Trophoblast cell (in vitro differentiated cells and primary cell): ENCODE results near the gene LDHAL6A.

Source experiments
- DNase-seq, 2 donors: peaks; one replicate each; pipeline ENCODE4 v3.0.0-alpha.2; 2016
- H2AFZ ChIP-seq: 2 replicates; pipeline ENCODE4 v1.6.1; 2013; ENCODE audit warnings: low read length, moderate library complexity, mild to moderate bottlenecking; ENCODE audit not compliant: insufficient read depth, poor library complexity
- H2AK5ac ChIP-seq: 2 replicates; pipeline ENCODE4 v1.6.1; 2013; ENCODE audit warnings: mild to moderate bottlenecking, low read length
- H2BK120ac ChIP-seq: 2 replicates; pipeline ENCODE4 v1.6.1; 2013; ENCODE audit warnings: low read length, mild to moderate bottlenecking, moderate library complexity; ENCODE audit not compliant: insufficient read depth, poor library complexity
- H2BK12ac ChIP-seq: 2 replicates; pipeline ENCODE4 v1.6.1; 2013; ENCODE audit warnings: mild to moderate bottlenecking, low read length, moderate library complexity
- H2BK5ac ChIP-seq: 2 replicates; pipeline ENCODE4 v1.6.1; 2013; ENCODE audit warnings: low read length, low read depth, moderate library complexity, mild to moderate bottlenecking; ENCODE audit not compliant: poor library complexity
- H3K14ac ChIP-seq: 2 replicates; pipeline ENCODE4 v1.6.1; 2013; ENCODE audit warnings: mild to moderate bottlenecking, low read length
- H3K18ac ChIP-seq: 2 replicates; pipeline ENCODE4 v1.6.1; 2013; ENCODE audit warnings: mild to moderate bottlenecking, low read length
- H3K23ac ChIP-seq: 2 replicates; pipeline ENCODE4 v1.6.1; 2013; ENCODE audit warnings: low read length
- H3K27ac ChIP-seq: 2 replicates; pipeline ENCODE4 v1.5.1; 2013; ENCODE audit warnings: low read depth, mild to moderate bottlenecking, inconsistent platforms, low read length, moderate library complexity
- H3K27me3 ChIP-seq: 2 replicates; pipeline ENCODE4 v1.6.1; 2013; ENCODE audit warnings: inconsistent platforms, mild to moderate bottlenecking, low read length, moderate library complexity; ENCODE audit not compliant: insufficient read depth
- H3K36me3 ChIP-seq, 2 experiments: 1 replicate in 1 of 2; 2 replicates in 1 of 2; pipeline ENCODE4 v1.6.1; 2013; ENCODE audit warnings: low read length in 2 of 2, mild to moderate bottlenecking in 2 of 2, moderate library complexity in 1 of 2; ENCODE audit not compliant: insufficient read depth in 2 of 2, control insufficient read depth in 1 of 2
- H3K4ac ChIP-seq: 2 replicates; pipeline ENCODE4 v1.6.1; 2013; ENCODE audit warnings: low read depth, mild to moderate bottlenecking, low read length, moderate library complexity
- H3K4me1 ChIP-seq, 2 experiments: 1 replicate in 1 of 2; 2 replicates in 1 of 2; pipeline ENCODE4 v1.6.1; 2013; ENCODE audit warnings: low read length in 2 of 2, mild to moderate bottlenecking in 2 of 2, moderate library complexity in 1 of 2; ENCODE audit not compliant: insufficient read depth in 2 of 2, control insufficient read depth in 1 of 2
- H3K4me2 ChIP-seq: 2 replicates; pipeline ENCODE4 v1.6.1; 2013; ENCODE audit warnings: inconsistent platforms, mild to moderate bottlenecking, low read length, moderate library complexity
- H3K4me3 ChIP-seq: 2 replicates; pipeline ENCODE4 v1.5.1; 2013; ENCODE audit warnings: mild to moderate bottlenecking, low read depth, low read length, inconsistent platforms
- H3K79me1 ChIP-seq: one replicate; pipeline ENCODE4 v1.6.1; 2013; ENCODE audit warnings: low read length
- H3K79me2 ChIP-seq: 2 replicates; pipeline ENCODE4 v1.6.1; 2013; ENCODE audit warnings: low read length, mild to moderate bottlenecking; ENCODE audit not compliant: control insufficient read depth, insufficient read depth, poor library complexity
- H3K9ac ChIP-seq: 2 replicates; pipeline ENCODE4 v1.6.1; 2013; ENCODE audit warnings: mild to moderate bottlenecking, low read length
- H3K9me3 ChIP-seq: 2 replicates; pipeline ENCODE4 v1.6.1; 2013; ENCODE audit warnings: low read depth, mild to moderate bottlenecking, control low read depth, inconsistent platforms, low read length; ENCODE audit not compliant: insufficient read depth
- H4K12ac ChIP-seq: 2 replicates; pipeline ENCODE4 v1.6.1; 2013; ENCODE audit warnings: low read depth, mild to moderate bottlenecking, low read length, moderate library complexity
- H4K8ac ChIP-seq: 2 replicates; pipeline ENCODE4 v1.6.1; 2013; ENCODE audit warnings: low read depth, mild to moderate bottlenecking, low read length, moderate library complexity
- H4K91ac ChIP-seq: one replicate; pipeline ENCODE4 v1.6.1; 2013; ENCODE audit warnings: low read depth, mild to moderate bottlenecking, low read length, moderate library complexity
- WGBS: extraction: QIAGEN DNeasy Blood & Tissue Kit; methylation state at CpG from one replicate; pipeline ENCODE4 v1.1.7; 2013; ENCODE audit warnings: missing lambda C conversion rate; ENCODE audit not compliant: insufficient read length, insufficient coverage; ENCODE audit errors: extremely low coverage; 5-methylcytosine and 5-hydroxymethylcytosine counted together

The LDHAL6A gene

GRCh38 chr11:18438691-18439090 is 17.0 kb upstream of the LDHAL6A start:
- H3K27ac ChIP-seq = no peak overlapping the region

GRCh38 chr11:18449251-18449650 is 6.4 kb upstream of the LDHAL6A start:
- no peak overlapping the region for H3K18ac ChIP-seq
- no peak overlapping the region for H4K91ac ChIP-seq
- H3K9me3 ChIP-seq = no peaks in the 10 kb centered on the region
- H3K14ac ChIP-seq = no peak overlapping the region
- DNase-seq = no peak
- H3K4me1 ChIP-seq = no peaks in the 10 kb centered on the region
- no peak overlapping the region for H3K27ac ChIP-seq
- H3K27me3 ChIP-seq = no peaks in the 10 kb centered on the region
- no peak overlapping the region for H2BK12ac ChIP-seq
- no peak overlapping the region for H2AFZ ChIP-seq
- no peak overlapping the region for H3K9ac ChIP-seq
- WGBS = no CpG with 5 or more reads among the region's 3 CpGs
- no peaks in the 10 kb centered on the region for H3K79me1 ChIP-seq
- no peaks in the 10 kb centered on the region for H3K79me2 ChIP-seq
- no peak overlapping the region for H4K12ac ChIP-seq
- H4K8ac ChIP-seq = no peak overlapping the region
- no peaks in the 10 kb centered on the region for H3K36me3 ChIP-seq
- no peak overlapping the region for H3K4me2 ChIP-seq
- H2AK5ac ChIP-seq = no peak overlapping the region
- no peak overlapping the region for H2BK120ac ChIP-seq
- no peak overlapping the region for H2BK5ac ChIP-seq
- H3K23ac ChIP-seq = no peak overlapping the region
- H3K4me3 ChIP-seq = no peak overlapping the region
- no peak overlapping the region for H3K4ac ChIP-seq

More at GRCh38 chr11:18438691-18439090, 17.0 kb upstream of the LDHAL6A start:
- no peak overlapping the region for H2BK5ac ChIP-seq
- no peak overlapping the region for H3K14ac ChIP-seq
- no peak overlapping the region for H3K18ac ChIP-seq
- no CpG with 5 or more reads among the region's 2 CpGs for WGBS
- no peak overlapping the region for H4K91ac ChIP-seq
- H3K79me1 ChIP-seq = no peaks in the 10 kb centered on the region
- no peak overlapping the region for H3K4ac ChIP-seq
- no peak overlapping the region for H2BK12ac ChIP-seq
- no peak overlapping the region for H4K12ac ChIP-seq
- H3K27me3 ChIP-seq = no peaks in the 10 kb centered on the region
- no peaks in the 10 kb centered on the region for H3K9me3 ChIP-seq
- H3K4me1 ChIP-seq = no peaks in the 10 kb centered on the region
- no peak overlapping the region for H3K4me2 ChIP-seq
- DNase-seq = no peak
- H2BK120ac ChIP-seq = no peak overlapping the region
- H2AFZ ChIP-seq = no peak overlapping the region
- no peaks in the 10 kb centered on the region for H3K36me3 ChIP-seq
- no peaks in the 10 kb centered on the region for H3K79me2 ChIP-seq
- H4K8ac ChIP-seq = no peak overlapping the region
- H3K4me3 ChIP-seq = no peak overlapping the region
- no peak overlapping the region for H3K23ac ChIP-seq
- H2AK5ac ChIP-seq = no peak overlapping the region
- H3K9ac ChIP-seq = no peak overlapping the region

- no peak for DNase-seq
- H3K23ac ChIP-seq = no peak overlapping the region
- no peak overlapping the region for H3K9ac ChIP-seq
- H3K27me3 ChIP-seq = no peaks in the 10 kb centered on the region
- H3K27ac ChIP-seq = no peak overlapping the region
- H2BK12ac ChIP-seq = no peak overlapping the region
- H2BK120ac ChIP-seq = no peak overlapping the region
- no peak overlapping the region for H2AK5ac ChIP-seq
- no peak overlapping the region for H2BK5ac ChIP-seq
- no CpG with 5 or more reads among the region's 2 CpGs for WGBS
- H3K9me3 ChIP-seq = peaks cover 2% of the 10 kb centered on the region
- H3K4ac ChIP-seq = no peak overlapping the region
- no peak overlapping the region for H4K12ac ChIP-seq
- no peaks in the 10 kb centered on the region for H3K79me1 ChIP-seq
- no peak overlapping the region for H4K8ac ChIP-seq
- no peaks in the 10 kb centered on the region for H3K4me1 ChIP-seq
- H2AFZ ChIP-seq = no peak overlapping the region
- H3K14ac ChIP-seq = no peak overlapping the region
- no peaks in the 10 kb centered on the region for H3K36me3 ChIP-seq
- H4K91ac ChIP-seq = no peak overlapping the region
- H3K4me2 ChIP-seq = no peak overlapping the region
- H3K79me2 ChIP-seq = no peaks in the 10 kb centered on the region
- no peak overlapping the region for H3K4me3 ChIP-seq
- no peak overlapping the region for H3K18ac ChIP-seq
These were observed 2.7 kb upstream of the LDHAL6A start for GRCh38 chr11:18452927-18453326.

GRCh38 chr11:18457450-18457849 is 1.8 kb downstream of the LDHAL6A start:
- Histone ChIP-seq H3K23ac (no peak overlapping the region), H3K36me3 (no peaks in the 10 kb centered on the region), H3K27me3 (no peaks in the 10 kb centered on the region), H3K18ac (no peak overlapping the region), H3K79me1 (no peaks in the 10 kb centered on the region), H3K79me2 (no peaks in the 10 kb centered on the region), H3K9me3 (peaks cover 2% of the 10 kb centered on the region), H2BK120ac (no peak overlapping the region), H3K9ac (no peak overlapping the region), H3K14ac (no peak overlapping the region), H4K91ac (no peak overlapping the region), H3K4me1 (no peaks in the 10 kb centered on the region), H3K27ac (no peak overlapping the region), H2BK5ac (no peak overlapping the region), H4K12ac (no peak overlapping the region), H3K4me3 (no peak overlapping the region), H3K4me2 (no peak overlapping the region), H2AK5ac (no peak overlapping the region), H2BK12ac (no peak overlapping the region), H4K8ac (no peak overlapping the region), H3K4ac (no peak overlapping the region), H2AFZ (no peak overlapping the region)
- no peak for DNase-seq
- WGBS = no CpG with 5 or more reads among the region's 3 CpGs
